ENCODE data around the gene XRCC3.

XRCC3 gene

DNA sequence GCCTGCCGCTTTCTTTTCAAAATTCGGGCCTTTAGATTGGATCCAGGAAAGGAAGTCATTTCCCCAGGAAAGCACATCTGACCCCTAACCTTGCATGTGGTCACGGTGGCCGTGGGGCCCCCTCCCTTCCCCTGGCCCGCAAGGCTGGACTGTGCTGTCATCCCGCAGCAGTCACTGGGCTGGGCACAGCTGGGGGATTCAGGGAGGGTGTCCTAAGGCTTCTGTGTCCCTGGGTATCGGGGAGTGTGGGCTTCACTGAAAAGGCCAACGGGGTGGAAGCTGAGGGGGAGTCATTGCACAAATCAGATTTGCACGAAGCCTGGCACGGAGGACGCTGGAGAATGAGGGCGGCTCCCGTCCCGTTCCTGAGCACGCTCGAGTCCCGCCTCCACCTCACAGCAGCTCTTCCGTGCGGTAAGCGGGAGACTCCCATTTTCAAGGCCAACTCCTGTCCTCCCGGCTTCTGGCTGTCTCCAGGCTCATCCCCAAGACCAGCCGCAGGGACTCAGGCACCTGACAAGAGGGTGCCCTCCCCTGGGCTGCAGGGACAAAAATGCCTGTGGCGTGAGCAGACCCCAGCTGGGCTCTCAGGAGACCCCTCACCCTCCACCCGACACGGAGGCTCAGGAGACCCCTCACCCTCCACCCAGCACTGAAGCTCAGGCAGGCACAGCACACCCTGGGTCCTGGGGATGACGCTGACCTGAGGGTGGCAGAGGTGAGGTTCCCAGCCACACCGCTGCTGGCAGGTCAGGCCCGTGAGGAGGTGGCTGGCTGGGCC, 9.6 kb downstream of the XRCC3 start:
- no peak for DNase-seq

DNA sequence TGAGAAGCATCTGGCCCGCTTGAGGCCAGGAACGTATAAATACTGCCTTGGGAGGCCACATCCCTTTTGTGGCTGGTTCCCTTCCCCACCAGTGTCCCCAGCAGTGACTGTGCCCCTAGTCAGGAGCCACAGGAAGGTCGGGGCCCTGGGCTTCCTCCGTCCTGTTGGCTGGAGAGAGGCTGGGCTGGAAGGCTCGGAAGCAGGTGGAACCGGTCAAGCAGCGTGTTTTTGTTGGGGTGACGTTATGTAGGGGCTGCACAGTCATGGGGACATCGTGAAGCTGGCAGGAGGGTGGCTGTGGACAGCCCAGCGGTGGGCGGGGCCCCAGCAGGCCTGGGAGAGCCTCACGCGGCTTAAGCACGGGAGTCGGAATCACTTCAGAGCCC, 10.1 kb downstream of the XRCC3 start:
- DNase-seq: no peak

GRCh38 chr14:103704708-103705107, 10.5 kb downstream of the XRCC3 start:
- no peak for DNase-seq

DNA sequence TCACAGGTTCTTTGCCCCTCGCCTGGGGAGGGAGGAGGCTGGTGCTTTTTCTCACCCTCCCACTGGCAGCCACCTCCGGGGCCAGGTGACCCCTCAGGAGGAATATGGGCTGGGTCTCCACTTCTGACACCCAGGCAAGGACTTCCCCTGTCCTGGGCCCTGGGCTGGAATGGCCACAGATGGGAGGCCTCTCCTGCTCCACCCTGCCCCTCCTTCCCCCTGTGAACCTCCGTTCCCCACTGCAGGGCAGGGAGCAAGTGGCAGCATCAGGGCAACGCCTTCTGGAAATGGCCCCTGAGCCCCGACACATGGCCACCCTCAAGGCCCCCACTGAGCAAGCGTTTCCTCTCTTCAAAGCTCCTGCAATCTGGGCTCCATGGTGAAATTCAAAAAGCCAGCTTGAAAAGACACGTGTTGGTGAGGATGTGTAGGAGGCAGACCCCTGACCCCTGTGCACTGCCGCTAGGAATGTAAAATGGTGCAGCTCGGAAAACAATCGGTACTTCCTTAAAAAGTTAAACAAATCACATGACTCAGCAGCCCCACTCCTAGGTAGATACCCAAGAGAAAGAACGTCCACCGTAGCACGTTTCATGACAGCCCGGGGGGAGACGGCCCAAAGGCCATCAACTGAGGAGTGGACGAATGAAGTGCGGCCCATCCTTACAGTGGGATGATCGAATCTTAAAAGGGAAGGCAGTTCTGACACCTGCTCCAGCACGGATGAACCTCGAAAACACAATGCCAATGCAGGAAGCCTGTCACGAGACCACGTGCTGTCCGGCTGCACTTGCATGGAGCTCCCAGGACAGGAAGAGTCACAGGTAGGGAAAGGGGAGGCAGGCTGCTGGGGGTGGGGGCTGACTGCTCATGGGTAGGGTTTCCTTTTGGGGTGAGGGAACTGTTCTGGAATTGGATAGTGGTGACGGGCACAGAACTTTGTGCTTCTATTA, 11.5 kb downstream of the XRCC3 start:
- DNase-seq: no peak

DNA sequence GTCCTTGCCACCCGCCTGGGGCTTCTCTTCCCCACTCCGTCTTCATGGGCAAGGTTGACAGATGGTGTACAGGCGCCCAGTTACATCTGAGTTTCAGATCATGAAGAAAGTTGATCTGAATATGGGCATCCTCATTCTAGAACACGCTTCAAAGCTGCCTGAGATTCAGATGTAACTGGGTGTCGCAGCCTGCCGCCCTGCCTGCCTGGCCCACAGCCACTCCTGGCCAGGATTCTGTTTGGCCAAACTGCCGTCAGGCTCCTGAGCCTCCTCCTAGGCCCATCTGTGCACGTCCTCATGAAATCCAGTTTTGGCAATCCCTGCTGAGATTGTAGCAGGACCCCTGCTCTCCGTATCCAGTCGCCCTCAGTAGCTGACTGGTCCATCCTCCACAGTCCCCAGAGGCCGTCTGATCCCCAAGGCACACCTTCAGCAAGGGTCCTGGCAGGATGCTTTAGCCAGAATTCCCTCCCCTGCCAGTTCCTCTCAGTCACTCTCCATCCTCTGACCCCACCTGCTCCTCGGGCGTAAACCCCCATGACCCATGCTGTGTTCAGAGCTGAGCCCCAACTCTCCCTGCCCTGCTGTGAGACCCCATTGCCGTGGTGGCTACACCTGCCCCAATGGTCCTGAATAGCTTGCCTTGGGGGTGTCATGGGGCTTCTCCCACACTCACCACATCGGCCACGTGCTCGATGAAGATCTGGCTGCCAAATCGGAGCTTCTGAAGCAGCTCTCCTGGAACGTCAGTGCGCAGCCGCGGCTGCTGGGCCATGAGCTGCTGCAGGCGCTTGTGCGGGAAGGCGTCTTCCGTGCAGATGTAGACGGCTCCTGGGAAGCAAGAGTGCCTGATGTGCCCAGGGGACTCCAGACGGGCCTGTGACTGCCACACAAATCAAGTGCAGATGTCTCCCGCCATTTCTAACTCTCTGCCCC, 12.5 kb downstream of the XRCC3 start:
- DNase-seq: no peak

DNA sequence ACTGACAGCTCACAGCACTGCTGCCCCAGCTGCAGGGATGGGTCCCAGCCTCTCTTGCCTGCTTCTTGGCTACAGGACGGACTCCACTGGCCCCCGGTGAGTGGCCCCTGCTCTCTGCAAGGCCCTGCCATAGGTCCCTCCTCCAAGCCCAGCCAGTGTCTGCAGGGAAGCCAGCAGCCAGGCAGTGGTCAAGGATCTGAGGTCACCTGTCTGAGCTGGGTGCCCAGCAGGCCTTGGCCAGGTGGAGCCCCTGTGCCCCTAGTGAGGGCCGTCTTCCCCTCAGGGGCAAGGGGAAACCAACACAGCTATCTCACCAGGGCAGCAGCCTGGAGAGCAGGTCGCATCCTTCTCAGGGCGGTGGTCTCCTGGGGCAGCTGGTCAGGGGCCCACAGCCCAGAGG, 13.2 kb downstream of the XRCC3 start:
- DNase-seq: no peak

GRCh38 chr14:103700753-103701490, 14.3 kb downstream of the XRCC3 start:
- DNase-seq: no peak

GRCh38 chr14:103699901-103700752, 15.1 kb downstream of the XRCC3 start:
- DNase-seq: no peak

GRCh38 chr14:103699261-103699661, 16.0 kb downstream of the XRCC3 start:
- DNase-seq: no peak

DNA sequence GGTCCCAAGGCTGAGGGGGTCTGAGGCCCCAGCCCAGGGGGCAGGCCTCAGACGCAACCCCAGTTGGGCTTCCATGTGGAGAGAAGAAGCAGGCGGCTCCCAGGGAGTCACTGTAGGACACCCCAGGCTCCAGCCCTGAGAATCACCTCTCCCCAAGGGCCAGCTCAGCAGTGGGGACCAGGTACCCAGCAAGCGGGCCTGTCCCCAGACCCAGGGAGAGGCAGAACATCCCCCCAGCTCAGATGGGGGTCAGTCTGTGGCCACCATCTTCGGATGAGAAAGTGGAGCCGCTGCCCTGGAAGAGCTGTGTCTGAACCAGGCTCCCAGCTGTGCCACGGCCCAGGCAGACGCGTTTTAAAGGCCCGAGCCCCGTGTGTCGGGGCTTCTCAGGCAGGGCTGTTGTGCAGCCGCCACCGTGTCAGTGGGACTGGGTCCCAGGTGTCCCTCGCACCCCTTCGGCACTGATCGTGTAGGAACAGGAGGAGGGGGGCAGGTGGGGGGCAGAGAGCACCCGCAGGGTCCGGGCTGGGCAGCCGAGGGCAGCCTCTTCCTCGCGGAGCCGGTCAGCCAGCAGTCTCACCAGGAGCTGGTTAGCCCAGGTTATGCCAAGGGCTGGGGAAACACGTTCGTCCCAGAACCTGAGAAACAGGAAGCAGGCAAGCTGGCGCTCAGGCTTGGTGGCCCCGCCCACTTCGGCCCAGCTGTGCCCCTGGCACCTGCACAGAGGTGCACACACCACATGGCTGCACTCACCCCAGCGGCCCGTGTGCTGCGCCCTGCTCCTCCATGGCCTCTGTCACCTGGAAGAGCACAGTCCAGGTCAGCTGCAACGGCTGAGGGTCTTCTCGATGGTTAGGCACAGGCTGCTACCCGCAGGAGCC, 16.6 kb downstream of the XRCC3 start:
- DNase-seq: no peak

DNA sequence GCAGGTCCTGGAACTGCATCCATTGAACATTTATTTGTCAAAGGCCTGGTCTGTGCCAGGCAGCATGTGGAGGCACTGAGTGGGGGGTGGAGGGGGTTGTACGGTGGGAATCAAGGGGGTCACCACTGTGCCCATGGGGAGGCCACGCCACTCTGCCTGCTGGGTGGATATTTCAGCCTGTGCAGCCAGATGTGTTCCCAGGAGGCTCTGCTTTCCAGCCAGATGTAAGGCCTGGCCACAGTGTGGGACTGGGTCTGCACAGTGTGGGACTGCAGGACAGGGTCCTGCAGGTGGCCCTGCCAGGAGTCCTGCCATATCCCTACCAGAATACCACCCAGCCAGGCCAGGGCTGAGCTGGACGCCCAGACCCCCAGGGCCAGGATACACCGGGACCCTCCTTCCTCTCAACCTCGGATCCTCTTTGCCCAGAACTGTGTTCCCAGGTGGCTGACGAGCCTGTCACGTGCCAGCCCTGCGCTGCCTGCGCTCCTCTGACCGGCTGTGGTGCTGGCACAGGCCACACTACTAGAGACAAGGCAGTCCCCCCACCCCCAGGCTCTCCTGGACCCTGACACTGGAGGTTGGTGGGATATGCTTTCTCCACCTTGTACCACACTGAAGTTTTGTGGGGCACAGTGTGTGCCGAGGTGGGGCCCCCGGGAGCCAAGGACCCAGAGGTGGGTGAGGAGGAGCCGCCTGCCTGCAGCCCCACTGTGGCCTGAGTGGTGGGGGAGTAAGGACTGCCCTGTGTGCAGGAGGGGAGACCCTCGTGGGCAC, 17.5 kb downstream of the XRCC3 start:
- DNase-seq: no peak

DNA sequence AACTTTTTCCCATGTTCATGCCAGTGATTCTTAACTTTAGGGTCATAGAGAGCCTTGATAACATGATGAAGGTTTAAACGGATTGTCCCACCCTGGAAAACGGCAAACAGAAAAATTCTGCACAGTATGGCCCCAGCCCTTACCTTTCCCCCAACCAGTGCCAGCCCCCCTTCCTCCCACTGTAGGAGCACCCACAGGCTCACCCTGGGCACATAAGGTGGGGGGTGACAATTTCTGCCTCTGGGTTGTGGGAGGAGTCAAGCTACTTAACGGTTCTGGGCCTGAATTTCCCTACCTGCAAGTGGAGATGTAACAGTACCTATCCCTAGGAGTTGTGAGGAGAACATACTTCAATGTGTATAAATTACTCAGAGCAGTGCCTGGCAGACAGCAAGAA, 18.0 kb downstream of the XRCC3 start:
- no peak for DNase-seq

DNA sequence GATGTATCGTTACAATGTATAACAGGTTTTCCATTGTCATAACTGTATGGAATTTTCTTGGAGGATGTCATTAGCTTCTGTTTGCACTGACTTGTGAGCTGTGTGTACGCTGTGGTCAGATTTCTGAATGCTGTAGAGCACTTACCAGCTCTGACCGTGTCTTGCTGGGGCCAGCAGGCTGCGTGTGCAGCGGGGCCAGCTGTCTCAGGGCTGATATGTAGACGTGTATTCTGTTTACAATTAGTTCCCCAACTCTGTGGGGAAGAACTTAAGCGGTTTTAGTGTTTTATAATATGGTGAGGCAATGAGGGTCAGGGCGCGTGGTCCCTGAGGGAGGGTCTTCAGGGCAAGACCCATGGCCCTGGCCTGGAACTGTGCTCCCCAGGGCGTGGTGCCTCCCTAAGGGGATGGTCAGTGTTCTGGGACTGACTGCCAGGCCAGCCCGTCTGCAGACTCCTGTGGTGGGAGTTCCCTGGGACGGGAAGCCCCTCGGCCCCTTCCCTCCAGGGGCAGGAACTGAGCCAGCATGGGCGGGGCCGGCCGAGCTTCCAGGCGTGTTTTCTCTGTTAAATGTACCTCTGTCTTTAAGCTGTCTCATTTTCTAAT, 18.7 kb downstream of the XRCC3 start:
- DNase-seq: no peak

GRCh38 chr14:103696070-103696402, 19.2 kb downstream of the XRCC3 start:
- DNase-seq: no peak

- DNase-seq: no peak
Measured at GRCh38 chr14:103695296-103696069, 19.8 kb downstream of the XRCC3 start.

DNA sequence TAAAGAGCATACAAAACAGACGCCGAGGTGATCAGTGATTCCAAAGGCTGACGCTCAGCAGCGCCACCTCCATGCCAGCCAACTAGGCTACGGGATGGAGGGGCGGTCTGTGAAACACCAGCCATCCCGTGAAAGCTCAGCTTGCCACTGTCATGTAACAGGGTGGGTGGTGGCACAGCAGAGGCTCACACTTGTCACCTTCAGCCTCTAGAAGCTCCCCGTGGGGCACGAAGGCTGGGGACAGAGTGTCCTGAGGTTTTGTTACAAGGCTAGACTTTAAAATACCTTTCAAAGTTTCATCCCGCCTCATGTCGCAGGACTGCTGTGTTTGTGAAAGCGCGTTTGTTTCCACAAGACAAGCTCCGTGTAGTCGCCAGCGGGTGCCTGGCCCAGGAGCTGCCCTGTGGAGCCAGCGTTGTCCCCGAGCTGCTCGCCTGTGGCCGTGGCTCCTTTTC, 20.7 kb downstream of the XRCC3 start:
- DNase-seq: no peak

- no peak for DNase-seq
Measured at GRCh38 chr14:103693515-103693914, 21.7 kb downstream of the XRCC3 start.

DNA sequence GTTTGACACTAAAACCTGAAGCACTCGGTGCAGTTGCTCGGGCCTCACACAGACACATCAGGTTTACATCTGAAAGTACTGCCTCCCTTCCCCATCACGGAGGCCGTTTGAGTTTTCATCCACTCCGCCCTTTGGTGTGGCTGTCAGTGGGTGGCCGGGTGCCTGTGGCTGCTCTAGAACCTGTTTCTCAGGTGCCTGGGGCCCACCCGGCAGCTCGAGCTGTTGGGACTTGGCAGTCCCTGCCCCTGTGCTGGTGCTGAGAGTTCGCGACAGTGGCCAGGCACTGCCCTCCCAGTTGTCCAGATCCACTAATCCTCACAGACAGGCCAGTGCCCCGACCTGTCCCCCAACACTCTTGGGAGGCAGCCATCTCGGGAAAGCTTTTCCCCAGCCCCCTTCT, 22.4 kb downstream of the XRCC3 start:
- DNase-seq: no peak

Measured in SHP77 treated with DMSO at 0.1 percent for 48 hours (cell line).